ENCODE data around the gene NRP2.
A peak's percentile ranks its signal among the peaks of the same experiment; 100 is the strongest.

NRP2 gene

GRCh38 chr2:205714058-205714776 is 31.9 kb downstream of the NRP2 start:
- DNase-seq (ENCODE audit: low spot score in 2 of 2) = no peak
- in situ Hi-C loops (cut with MboI; ENCODE audit: low sequenced_read_pairs) = no loop called here
- peaks cover 2% of the 10 kb centered on the region; the same call in 1 of the 2 replicates for H3K4me1 ChIP-seq

GRCh38 chr2:205714789-205715720 is 32.8 kb downstream of the NRP2 start:
- in situ Hi-C loops (cut with MboI; ENCODE audit: low sequenced_read_pairs) = no loop called here
- Histone ChIP-seq H3K4me3 (no peak overlapping the region), H3K36me3 (replicated peaks) (no peaks in the 10 kb centered on the region), H3K9me3 (no peaks in the 10 kb centered on the region), H3K27me3 (ENCODE audit: low read depth) (no peaks in the 10 kb centered on the region), H3K4me1 (peaks cover 2% of the 10 kb centered on the region; the same call in 1 of the 2 replicates)
- no peak for DNase-seq (ENCODE audit: low spot score in 2 of 2)

More at GRCh38 chr2:205714058-205714776, 31.9 kb downstream of the NRP2 start:
- Histone ChIP-seq H3K4me3 (no peak overlapping the region), H3K27me3 (ENCODE audit: low read depth) (no peaks in the 10 kb centered on the region), H3K36me3 (replicated peaks) (no peaks in the 10 kb centered on the region), H3K9me3 (no peaks in the 10 kb centered on the region)

GRCh38 chr2:205715831-205716525 is 33.7 kb downstream of the NRP2 start:
- no peak for DNase-seq (ENCODE audit: low spot score in 2 of 2)
- no peaks in the 10 kb centered on the region for H3K36me3 ChIP-seq (replicated peaks)
- no peaks in the 10 kb centered on the region for H3K27me3 ChIP-seq (ENCODE audit: low read depth)
- in situ Hi-C loops (cut with MboI; ENCODE audit: low sequenced_read_pairs) = no loop called here
- H3K4me3 ChIP-seq = no peak overlapping the region
- peaks cover 2% of the 10 kb centered on the region; the same call in 1 of the 2 replicates for H3K4me1 ChIP-seq
- no peaks in the 10 kb centered on the region for H3K9me3 ChIP-seq

- Histone ChIP-seq H3K27me3 (ENCODE audit: low read depth) (no peaks in the 10 kb centered on the region), H3K4me1 (no peaks in the 10 kb centered on the region), H3K4me3 (no peak overlapping the region), H3K36me3 (replicated peaks) (no peaks in the 10 kb centered on the region), H3K9me3 (no peaks in the 10 kb centered on the region)
- in situ Hi-C loops (cut with MboI; ENCODE audit: low sequenced_read_pairs) = no loop called here
- DNase-seq (ENCODE audit: low spot score in 2 of 2) = no peak
Observed at GRCh38 chr2:205717175-205717846, 35.0 kb downstream of the NRP2 start.

GRCh38 chr2:205717999-205718398 is 35.7 kb downstream of the NRP2 start:
- H3K36me3 ChIP-seq (replicated peaks) = no peaks in the 10 kb centered on the region
- no peaks in the 10 kb centered on the region for H3K9me3 ChIP-seq
- DNase-seq (ENCODE audit: low spot score in 2 of 2) = no peak
- H3K4me1 ChIP-seq = no peaks in the 10 kb centered on the region
- H3K27me3 ChIP-seq (ENCODE audit: low read depth) = no peaks in the 10 kb centered on the region
- in situ Hi-C loops (cut with MboI; ENCODE audit: low sequenced_read_pairs) = no loop called here
- H3K4me3 ChIP-seq = no peak overlapping the region

- DNase-seq (ENCODE audit: low spot score in 2 of 2) = no peak
- no peaks in the 10 kb centered on the region for H3K27me3 ChIP-seq (ENCODE audit: low read depth)
- H3K36me3 ChIP-seq (replicated peaks) = no peaks in the 10 kb centered on the region
- in situ Hi-C loops (cut with MboI; ENCODE audit: low sequenced_read_pairs) = no loop called here
- no peaks in the 10 kb centered on the region for H3K4me1 ChIP-seq
- H3K4me3 ChIP-seq = no peak overlapping the region
- H3K9me3 ChIP-seq = no peaks in the 10 kb centered on the region
Observed at GRCh38 chr2:205719847-205720246, 37.5 kb downstream of the NRP2 start.

- H3K9me3 ChIP-seq = no peaks in the 10 kb centered on the region
- no peak overlapping the region for H3K4me3 ChIP-seq
- H3K36me3 ChIP-seq (replicated peaks) = no peaks in the 10 kb centered on the region
- DNase-seq (ENCODE audit: low spot score in 2 of 2) = no peak
- H3K27me3 ChIP-seq (ENCODE audit: low read depth) = no peaks in the 10 kb centered on the region
- H3K4me1 ChIP-seq = no peaks in the 10 kb centered on the region
- in situ Hi-C loops (cut with MboI; ENCODE audit: low sequenced_read_pairs) = no loop called here
Observed at GRCh38 chr2:205720451-205720902, 38.2 kb downstream of the NRP2 start.

GRCh38 chr2:205721057-205721449 is 38.8 kb downstream of the NRP2 start:
- DNase-seq (ENCODE audit: low spot score in 2 of 2) = peak; percentile 12 to 52
- in situ Hi-C loops (cut with MboI; ENCODE audit: low sequenced_read_pairs) = no loop called here
- H3K4me3 ChIP-seq = no peak overlapping the region
- no peaks in the 10 kb centered on the region for H3K9me3 ChIP-seq
- H3K36me3 ChIP-seq (replicated peaks) = no peaks in the 10 kb centered on the region
- no peaks in the 10 kb centered on the region for H3K4me1 ChIP-seq
- no peaks in the 10 kb centered on the region for H3K27me3 ChIP-seq (ENCODE audit: low read depth)

GRCh38 chr2:205722283-205722918 is 40.1 kb downstream of the NRP2 start:
- in situ Hi-C loops (cut with MboI; ENCODE audit: low sequenced_read_pairs) = no loop called here
- H3K36me3 ChIP-seq (replicated peaks) = no peaks in the 10 kb centered on the region
- H3K4me3 ChIP-seq = no peak overlapping the region
- no peaks in the 10 kb centered on the region for H3K9me3 ChIP-seq
- no peaks in the 10 kb centered on the region for H3K4me1 ChIP-seq
- no peak for DNase-seq (ENCODE audit: low spot score in 2 of 2)
- H3K27me3 ChIP-seq (ENCODE audit: low read depth) = no peaks in the 10 kb centered on the region

GRCh38 chr2:205723179-205723578 is 40.9 kb downstream of the NRP2 start:
- DNase-seq (ENCODE audit: low spot score in 2 of 2) = no peak
- Histone ChIP-seq H3K36me3 (replicated peaks) (no peaks in the 10 kb centered on the region), H3K27me3 (ENCODE audit: low read depth) (no peaks in the 10 kb centered on the region), H3K9me3 (no peaks in the 10 kb centered on the region), H3K4me3 (no peak overlapping the region), H3K4me1 (no peaks in the 10 kb centered on the region)
- in situ Hi-C loops (cut with MboI; ENCODE audit: low sequenced_read_pairs) = no loop called here

- in situ Hi-C loops (cut with MboI; ENCODE audit: low sequenced_read_pairs) = no loop called here
- H3K4me1 ChIP-seq = no peaks in the 10 kb centered on the region
- no peaks in the 10 kb centered on the region for H3K36me3 ChIP-seq (replicated peaks)
- no peaks in the 10 kb centered on the region for H3K9me3 ChIP-seq
- no peak overlapping the region for H3K4me3 ChIP-seq
- no peaks in the 10 kb centered on the region for H3K27me3 ChIP-seq (ENCODE audit: low read depth)
- no peak for DNase-seq (ENCODE audit: low spot score in 2 of 2)
Observed at GRCh38 chr2:205725059-205725458, 42.8 kb downstream of the NRP2 start.

- Histone ChIP-seq H3K4me3 (no peak overlapping the region), H3K4me1 (no peaks in the 10 kb centered on the region)
Observed at GRCh38 chr2:205726506-205726905, 44.2 kb downstream of the NRP2 start.

GRCh38 chr2:205727174-205727573 is 44.9 kb downstream of the NRP2 start:
- Histone ChIP-seq H3K4me1 (no peaks in the 10 kb centered on the region), H3K4me3 (no peak overlapping the region), H3K27me3 (ENCODE audit: low read depth) (no peaks in the 10 kb centered on the region), H3K9me3 (no peaks in the 10 kb centered on the region), H3K36me3 (replicated peaks) (no peaks in the 10 kb centered on the region)
- no peak for DNase-seq (ENCODE audit: low spot score in 2 of 2)
- in situ Hi-C loops (cut with MboI; ENCODE audit: low sequenced_read_pairs) = no loop called here

More at GRCh38 chr2:205726506-205726905, 44.2 kb downstream of the NRP2 start:
- Histone ChIP-seq H3K9me3 (no peaks in the 10 kb centered on the region), H3K27me3 (ENCODE audit: low read depth) (no peaks in the 10 kb centered on the region), H3K36me3 (replicated peaks) (no peaks in the 10 kb centered on the region)
- DNase-seq (ENCODE audit: low spot score in 2 of 2) = no peak
- in situ Hi-C loops (cut with MboI; ENCODE audit: low sequenced_read_pairs) = no loop called here
